GM19023 (cell line): ENCODE results near the gene PI4KA.

ENCODE experiments used
- ATAC-seq: cut with Tn5 transposase; IDR thresholded peaks from one replicate; pipeline ENCODE4 v1.9.1; 2021; ENCODE audit warnings: mild to moderate bottlenecking, moderate library complexity; ENCODE audit not compliant: unreplicated experiment

The PI4KA gene

GRCh38 chr22:20794650-20795413 is 63.8 kb downstream of the PI4KA start:
- no peak for ATAC-seq

DNA sequence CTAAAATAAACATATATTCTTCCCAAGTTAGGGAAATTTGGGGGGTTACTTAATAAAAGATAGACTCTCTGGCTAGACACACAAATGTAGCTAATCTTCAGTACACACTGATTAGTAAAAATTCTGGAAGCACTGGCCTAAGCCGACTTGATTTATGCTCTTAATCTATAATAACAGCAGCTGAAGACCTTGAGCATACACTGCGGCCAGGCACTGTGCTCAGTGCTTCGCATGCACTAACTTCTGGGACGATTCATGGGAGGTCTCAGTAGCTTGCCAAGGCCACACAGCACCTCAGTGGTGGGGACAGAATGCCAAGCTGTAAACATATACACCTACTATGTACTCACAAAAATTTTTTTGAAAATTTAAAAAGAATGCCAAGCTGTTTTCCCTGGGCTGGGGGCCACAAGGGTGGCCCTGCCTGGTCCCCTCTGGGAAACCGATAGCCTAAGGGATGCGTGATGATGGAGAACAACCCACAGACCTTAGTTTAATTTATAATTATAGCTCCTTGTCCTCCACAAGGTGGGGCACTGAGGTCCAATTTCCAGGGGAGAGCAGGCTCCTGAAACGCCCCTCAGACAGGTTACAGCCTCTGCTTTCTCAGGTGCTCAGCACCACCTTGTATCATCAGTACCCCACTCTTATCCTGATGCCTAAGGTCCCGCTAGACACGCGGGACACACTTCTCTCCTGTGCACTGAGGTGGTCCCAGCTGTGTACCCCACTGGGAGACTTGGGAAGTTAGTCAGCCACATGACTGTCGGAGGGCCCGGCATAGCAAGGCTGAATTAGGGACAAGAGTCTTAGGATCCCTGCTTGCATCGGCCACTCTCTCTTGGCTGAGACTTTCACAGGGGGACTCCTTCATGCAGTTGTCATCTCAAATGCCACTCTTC is 64.6 kb downstream of the PI4KA start:
- no peak for ATAC-seq

DNA sequence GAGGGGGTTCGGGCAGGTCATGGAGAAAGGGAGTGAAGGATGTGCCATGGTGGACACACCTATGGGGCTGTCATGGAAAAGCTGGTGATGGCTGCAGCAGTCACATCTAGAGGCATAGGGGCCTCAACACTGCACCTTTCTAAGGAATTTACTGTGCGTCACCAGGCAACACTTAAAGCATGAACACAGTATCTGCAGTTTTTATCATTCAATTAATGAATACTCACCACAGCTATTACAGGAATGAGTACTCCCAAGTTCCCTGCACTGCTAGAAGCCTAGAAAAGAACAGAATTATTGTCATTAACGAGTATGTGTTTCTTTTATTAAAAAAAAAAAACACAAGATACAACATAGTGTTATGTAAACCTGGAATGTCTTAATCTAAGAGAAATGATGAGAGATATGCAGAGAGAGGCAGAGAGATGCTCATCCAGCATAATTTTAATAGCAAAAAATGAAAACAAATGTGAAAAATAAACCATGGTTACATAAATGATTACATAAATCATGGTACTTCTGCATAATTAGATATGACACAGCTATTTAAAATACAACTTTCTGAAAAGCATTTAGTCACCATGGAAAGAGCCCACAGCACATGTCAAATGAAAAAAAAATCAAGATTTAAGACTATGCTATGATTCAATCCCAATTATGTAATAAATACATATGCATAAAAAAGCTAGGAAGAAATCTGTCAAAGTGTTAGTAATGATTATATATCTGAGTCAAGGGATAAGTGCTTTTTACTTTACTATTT is 65.5 kb downstream of the PI4KA start:
- ATAC-seq, result no peak

GRCh38 chr22:20792221-20792965 is 66.2 kb downstream of the PI4KA start:
- ATAC-seq, result no peak

- no peak for ATAC-seq
Measured at GRCh38 chr22:20788627-20789344, 69.8 kb downstream of the PI4KA start.

DNA sequence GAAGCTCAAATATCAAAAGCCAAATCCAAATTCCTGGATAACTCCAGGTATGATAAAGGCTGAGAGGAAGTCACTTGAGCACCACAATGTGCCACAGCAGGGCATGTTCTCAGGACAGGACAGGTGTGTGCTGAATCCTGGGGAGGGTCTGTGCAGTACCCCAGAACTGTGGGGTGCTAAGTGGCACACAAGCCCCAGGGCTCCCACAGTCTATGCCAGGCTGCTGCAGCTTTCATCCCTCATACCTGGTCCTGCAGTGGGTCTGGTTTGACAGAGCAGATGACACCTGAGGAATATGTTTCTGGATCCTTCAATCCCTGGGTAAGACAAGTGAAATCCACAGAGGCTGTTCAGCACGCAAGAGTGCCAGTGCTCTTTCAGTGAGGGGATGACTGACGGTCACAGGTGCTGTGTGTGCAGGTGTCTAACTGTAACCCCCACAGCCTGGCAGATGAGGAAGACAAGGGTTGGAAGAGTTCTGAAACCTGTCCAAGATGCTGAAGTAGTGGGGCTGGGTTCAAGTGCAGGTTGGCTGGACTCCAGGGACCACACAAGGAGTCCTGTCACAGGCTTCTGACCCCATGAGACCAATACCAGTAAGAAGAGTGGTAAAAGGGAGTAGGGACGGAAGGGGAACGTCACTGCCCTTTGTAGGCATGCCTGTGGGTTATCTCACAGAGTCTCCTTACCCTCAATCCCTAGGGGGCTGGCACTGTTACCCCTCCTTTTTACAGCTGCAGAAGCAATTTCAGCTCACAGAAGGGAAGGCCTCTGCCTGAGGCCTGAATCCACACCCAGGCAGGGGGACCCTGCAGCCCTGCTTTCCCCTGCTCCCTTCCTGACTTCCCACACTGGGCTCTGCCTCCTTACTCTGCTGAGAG is 70.6 kb downstream of the PI4KA start:
- no peak for ATAC-seq

DNA sequence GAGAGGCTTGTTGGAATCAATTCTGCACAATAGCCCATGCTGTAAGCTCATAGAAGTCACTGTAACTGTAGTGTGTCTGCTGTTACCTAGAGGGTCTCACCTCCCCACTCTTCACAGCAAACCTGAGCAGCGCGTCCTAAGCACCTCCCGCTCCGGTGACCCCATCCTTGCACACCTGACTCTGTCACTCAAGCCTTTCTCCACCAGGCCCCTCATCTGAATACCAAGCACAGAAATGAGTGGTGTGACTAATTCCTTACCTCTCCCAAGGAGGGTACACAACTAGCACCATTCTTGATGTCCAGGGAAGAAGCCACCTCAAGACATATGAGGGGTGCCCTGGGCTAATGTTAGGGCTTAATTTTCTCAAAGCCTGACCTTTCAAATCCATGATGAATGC is 71.4 kb downstream of the PI4KA start:
- ATAC-seq, result no peak

DNA sequence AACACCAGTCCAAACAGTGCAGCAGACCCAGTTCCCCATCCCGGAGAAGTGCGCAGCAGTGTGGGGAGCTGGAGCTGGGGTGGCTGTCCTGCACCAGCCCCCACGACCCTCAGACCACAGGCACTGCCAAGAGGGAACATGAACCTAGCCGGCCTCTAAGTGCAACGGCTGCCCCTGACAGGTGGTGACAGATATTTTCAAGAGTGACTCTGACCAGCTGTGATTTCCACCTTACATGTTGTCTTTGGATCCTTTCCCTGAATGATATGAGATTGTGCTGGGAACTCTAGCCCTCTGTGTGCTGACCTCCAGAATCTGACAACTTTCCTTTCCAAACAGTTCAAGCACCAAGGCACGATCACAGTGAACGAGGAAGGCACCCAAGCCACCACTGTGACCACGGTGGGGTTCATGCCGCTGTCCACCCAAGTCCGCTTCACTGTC is 72.1 kb downstream of the PI4KA start:
- no peak for ATAC-seq

- no peak for ATAC-seq
Measured at GRCh38 chr22:20786048-20786447, 72.6 kb downstream of the PI4KA start.

GRCh38 chr22:20785415-20785814 is 73.2 kb downstream of the PI4KA start:
- ATAC-seq, result no peak

DNA sequence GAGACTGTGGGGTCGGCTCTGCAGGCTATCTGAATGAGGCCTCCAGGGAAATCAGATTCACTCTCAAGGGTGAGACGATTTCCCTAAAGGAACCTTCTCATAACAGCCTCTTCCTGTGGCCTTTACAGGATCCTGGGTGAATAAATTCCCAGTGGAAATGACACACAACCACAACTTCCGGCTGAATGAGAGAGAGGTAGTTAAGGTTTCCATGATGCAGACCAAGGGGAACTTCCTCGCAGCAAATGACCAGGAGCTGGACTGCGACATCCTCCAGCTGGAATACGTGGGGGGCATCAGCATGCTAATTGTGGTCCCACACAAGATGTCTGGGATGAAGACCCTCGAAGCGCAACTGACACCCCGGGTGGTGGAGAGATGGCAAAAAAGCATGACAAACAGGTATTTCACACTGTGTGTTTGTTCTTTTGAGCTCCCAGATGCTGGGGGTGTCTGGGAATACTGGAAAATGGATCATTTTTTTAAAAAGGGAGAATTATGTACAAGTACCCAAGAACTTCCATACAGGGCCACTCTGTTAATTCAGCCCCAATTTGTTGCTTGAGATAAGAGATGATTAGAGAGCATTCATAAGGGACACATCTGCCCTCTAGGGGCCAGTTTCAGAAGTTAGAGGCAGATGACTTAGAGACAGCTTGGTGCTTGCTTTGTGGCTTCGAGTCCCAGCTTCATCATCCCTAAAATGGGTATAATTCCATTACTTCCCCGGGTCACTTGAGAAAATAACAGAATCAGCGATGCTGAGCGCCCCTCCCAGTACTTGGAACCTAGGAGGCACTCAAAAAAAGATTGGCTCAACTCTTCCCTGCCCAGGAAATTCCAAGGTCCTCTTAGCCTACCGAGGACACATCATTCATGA is 74.5 kb downstream of the PI4KA start:
- no peak for ATAC-seq

DNA sequence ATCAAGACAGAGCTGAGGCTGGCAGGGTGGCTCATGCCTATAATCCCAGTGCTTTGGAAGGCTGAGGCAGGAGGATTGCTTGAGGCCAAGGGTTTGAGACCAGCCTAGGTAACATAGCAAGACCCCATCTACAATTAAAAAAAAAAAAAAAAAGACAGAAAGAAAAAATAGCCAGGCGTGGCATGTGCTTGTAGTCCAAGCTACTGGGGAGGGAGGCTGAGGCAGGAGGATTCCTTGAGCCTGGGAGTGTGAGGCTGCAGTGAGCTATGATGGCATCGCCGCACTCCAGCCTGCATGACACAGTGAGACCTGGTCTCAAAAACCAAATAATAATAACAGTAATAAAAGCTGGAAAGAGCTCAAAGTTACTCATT is 75.3 kb downstream of the PI4KA start:
- no peak for ATAC-seq

DNA sequence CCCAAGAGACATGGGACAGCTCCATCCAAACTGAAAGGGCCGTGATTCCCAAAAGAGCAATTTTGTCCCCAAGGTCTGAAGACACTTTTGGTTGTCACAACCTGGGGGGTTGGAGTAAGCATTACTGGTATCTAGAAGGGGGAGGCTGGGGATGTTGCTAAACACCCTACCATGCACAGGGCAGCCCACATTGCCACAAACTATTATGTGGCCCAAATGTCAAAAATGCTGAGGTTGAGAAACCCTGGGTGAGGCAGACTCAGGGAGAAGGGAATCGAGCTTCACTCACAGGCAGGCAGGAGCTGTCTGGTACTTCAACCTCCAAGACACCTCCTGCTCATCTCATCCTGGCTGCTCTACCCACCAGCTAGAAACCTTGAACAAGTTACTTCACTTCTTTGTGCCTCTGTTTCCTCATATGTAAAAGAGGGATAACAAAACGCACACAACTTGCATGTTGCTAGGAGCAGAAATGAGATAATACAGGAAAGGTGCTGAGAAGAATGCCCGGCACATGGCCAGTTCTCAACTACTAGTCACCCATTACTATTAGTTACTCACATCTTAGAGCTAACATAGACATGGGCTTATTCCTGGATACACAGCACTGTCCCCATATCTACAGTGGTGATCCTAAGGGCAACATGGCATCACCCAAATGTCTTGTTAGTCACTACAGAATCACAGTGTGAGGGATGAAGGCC is 75.9 kb downstream of the PI4KA start:
- no peak for ATAC-seq

DNA sequence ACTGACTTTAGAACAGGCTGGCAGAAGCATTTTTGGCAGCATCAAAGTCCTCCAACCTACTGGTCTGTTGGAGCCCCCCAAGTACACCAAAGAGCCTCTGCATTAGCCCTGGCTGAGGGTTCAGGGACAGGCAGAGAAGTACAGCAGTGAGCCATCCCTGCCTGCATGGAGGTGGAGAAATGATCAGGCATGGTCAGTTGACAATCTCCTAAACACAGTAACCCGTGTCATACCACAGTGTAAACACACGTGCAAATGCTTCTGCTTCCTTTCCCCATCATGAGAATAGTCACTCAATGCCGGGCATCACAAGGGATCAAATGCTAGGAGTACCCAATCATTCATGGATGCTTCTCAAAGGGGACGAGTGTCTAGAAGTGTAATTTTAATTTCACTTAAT is 76.5 kb downstream of the PI4KA start:
- no peak for ATAC-seq

GRCh38 chr22:20781272-20781990 is 77.2 kb downstream of the PI4KA start:
- ATAC-seq, result no peak

DNA sequence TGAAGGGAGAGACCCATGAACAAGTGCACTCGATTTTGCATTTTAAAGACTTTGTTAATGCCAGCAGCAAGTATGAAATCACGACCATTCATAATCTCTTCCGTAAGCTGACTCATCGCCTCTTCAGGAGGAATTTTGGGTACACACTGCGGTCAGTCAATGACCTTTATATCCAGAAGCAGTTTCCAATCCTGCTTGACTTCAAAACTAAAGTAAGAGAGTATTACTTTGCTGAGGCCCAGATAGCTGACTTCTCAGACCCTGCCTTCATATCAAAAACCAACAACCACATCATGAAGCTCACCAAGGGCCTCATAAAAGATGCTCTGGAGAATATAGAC is 78.8 kb downstream of the PI4KA start:
- ATAC-seq, result no peak
